NCI-H2196 (cell line): ENCODE results near the gene FPR2.
"Not testable (repeated sequence)": the region's sequence is repeated elsewhere in the genome, so short reads cannot be mapped to it uniquely, and the experiment has no call there.

Experiments
- DNase-seq: peaks from one replicate; lab custom pipeline; 2025; ENCODE audit not compliant: unreplicated experiment; lab: John Stamatoyannopoulos, UW

Gene FPR2

GRCh38 chr19:51739466-51740213 is 21.3 kb upstream of the FPR2 start:
- no peak for DNase-seq

GRCh38 chr19:51740356-51740755 is 20.6 kb upstream of the FPR2 start:
- no peak for DNase-seq

GRCh38 chr19:51742789-51743188 is 18.2 kb upstream of the FPR2 start:
- no peak for DNase-seq

GRCh38 chr19:51743405-51743804 is 17.6 kb upstream of the FPR2 start:
- no peak for DNase-seq

GRCh38 chr19:51746731-51747130 is 14.2 kb upstream of the FPR2 start:
- no peak for DNase-seq

GRCh38 chr19:51749979-51750378 is 11.0 kb upstream of the FPR2 start:
- DNase-seq: no peak

GRCh38 chr19:51750400-51751094 is 10.4 kb upstream of the FPR2 start:
- DNase-seq: no peak

- no peak for DNase-seq
Observed at GRCh38 chr19:51751655-51752054, 9.3 kb upstream of the FPR2 start, which contains the start of gene FPR1. FPR1 (minus strand) TSS chr19:51751878; CDS start chr19:51746994, 4,884 bp downstream.

GRCh38 chr19:51754109-51754508 is 6.9 kb upstream of the FPR2 start:
- no peak for DNase-seq

- no peak for DNase-seq
Observed at GRCh38 chr19:51754770-51755169, 6.2 kb upstream of the FPR2 start.

GRCh38 chr19:51755571-51755970 is 5.4 kb upstream of the FPR2 start:
- no peak for DNase-seq

- DNase-seq: no peak
Observed at GRCh38 chr19:51761696-51762095, 716 bp downstream of the FPR2 start.

- no peak for DNase-seq
Observed at GRCh38 chr19:51765086-51765485, 4.1 kb downstream of the FPR2 start.

GRCh38 chr19:51766461-51766860 is 5.5 kb downstream of the FPR2 start:
- no peak for DNase-seq

- no peak for DNase-seq
Observed at GRCh38 chr19:51771376-51772130, 10.6 kb downstream of the FPR2 start.

- DNase-seq: no peak
Observed at GRCh38 chr19:51772977-51773376, 12.0 kb downstream of the FPR2 start.

GRCh38 chr19:51776561-51776960 is 15.6 kb downstream of the FPR2 start:
- not testable (repeated sequence) for DNase-seq

- peak; percentile 75 for DNase-seq
Observed at GRCh38 chr19:51777570-51778462, 16.8 kb downstream of the FPR2 start.

GRCh38 chr19:51779181-51779580 is 18.2 kb downstream of the FPR2 start:
- DNase-seq: no peak

GRCh38 chr19:51779703-51780102 is 18.7 kb downstream of the FPR2 start:
- no peak for DNase-seq

- no peak for DNase-seq
Observed at GRCh38 chr19:51780270-51780669, 19.3 kb downstream of the FPR2 start.
